Measurements from ENCODE around the gene FAM163A. TPM values are rescaled to one million over a fixed set of nuclear protein-coding genes. Genes with fewer than 3 reads are reported as not detected.
A peak's percentile ranks its signal among the peaks of the same experiment; 100 is the strongest.

The FAM163A gene
- total and polyA plus RNA-seq, 9 of the 15 experiments (the other 6 are each of a cell fraction or from before 2014, with no cell fraction given), result not detected

DNA sequence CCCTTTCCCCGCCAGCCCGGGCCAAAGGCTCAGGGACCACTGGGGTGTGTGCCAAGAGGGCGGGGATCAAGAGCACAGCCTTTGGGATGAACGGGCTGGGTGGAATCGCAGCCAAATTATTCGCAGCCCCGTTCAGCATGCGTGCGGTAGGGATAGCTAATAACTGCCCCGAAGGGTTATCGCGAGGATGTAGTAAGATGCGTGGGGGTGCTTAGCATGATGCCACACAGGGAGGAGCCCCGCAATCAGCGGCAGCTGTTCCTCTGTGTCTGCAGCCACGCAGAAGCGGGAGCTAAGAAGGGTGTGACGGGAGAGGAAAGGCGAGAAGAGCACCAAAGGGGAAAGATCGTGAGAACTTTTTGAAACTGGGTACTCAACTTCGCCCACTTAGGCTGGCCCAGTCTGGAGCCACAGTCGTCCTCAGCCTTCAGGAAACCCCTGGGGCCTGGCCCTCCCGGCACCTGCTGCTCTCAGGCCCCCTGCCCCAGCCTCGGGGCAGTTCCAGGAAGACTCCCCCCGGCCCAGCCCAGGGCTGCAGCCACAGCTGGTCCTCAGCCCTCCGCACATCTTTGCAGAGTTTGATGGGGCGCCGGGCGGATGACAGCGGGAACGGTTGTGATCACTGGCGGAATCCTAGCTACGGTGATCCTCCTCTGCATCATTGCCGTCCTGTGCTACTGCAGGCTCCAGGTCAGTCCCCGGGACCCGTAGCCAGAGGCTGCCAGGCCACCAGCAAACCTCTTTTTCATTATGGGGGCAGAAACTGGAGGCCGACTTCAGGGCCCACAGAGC, 69.6 kb downstream of the FAM163A start (continued):
- TF ChIP-seq, protein P1, sequence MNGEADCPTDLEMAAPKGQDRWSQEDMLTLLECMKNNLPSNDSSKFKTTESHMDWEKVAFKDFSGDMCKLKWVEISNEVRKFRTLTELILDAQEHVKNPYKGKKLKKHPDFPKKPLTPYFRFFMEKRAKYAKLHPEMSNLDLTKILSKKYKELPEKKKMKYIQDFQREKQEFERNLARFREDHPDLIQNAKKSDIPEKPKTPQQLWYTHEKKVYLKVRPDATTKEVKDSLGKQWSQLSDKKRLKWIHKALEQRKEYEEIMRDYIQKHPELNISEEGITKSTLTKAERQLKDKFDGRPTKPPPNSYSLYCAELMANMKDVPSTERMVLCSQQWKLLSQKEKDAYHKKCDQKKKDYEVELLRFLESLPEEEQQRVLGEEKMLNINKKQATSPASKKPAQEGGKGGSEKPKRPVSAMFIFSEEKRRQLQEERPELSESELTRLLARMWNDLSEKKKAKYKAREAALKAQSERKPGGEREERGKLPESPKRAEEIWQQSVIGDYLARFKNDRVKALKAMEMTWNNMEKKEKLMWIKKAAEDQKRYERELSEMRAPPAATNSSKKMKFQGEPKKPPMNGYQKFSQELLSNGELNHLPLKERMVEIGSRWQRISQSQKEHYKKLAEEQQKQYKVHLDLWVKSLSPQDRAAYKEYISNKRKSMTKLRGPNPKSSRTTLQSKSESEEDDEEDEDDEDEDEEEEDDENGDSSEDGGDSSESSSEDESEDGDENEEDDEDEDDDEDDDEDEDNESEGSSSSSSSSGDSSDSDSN (IDR thresholded peaks at IDR 0.05; ENCODE audit: borderline replicate concordance in 1 of 2, low read depth in 2 of 2, low read length in 2 of 2), result no peak
- no peak for TF ChIP-seq ZFPM2 (CRISPR knock-in tag; IDR thresholded peaks at IDR 0.05)
- peak; percentile 92 for TF ChIP-seq CEBPG (CRISPR knock-in tag; IDR thresholded peaks at IDR 0.05)
- peak in 1 of 2 experiments; percentile 81; a peak in 2 of 4 replicates for TF ChIP-seq CEBPG (tag; conservative IDR thresholded peaks at IDR 0.05 in 1 of 2, IDR thresholded peaks at IDR 0.05 in 1 of 2)
- TF ChIP-seq, protein P2, sequence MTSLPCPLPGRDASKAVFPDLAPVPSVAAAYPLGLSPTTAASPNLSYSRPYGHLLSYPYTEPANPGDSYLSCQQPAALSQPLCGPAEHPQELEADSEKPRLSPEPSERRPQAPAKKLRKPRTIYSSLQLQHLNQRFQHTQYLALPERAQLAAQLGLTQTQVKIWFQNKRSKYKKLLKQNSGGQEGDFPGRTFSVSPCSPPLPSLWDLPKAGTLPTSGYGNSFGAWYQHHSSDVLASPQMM (CRISPR knock-in tag; IDR thresholded peaks at IDR 0.05), result no peak
- TF ChIP-seq CAMTA2 (CRISPR knock-in tag; conservative IDR thresholded peaks at IDR 0.05), result no peak
- TF ChIP-seq, protein P3, sequence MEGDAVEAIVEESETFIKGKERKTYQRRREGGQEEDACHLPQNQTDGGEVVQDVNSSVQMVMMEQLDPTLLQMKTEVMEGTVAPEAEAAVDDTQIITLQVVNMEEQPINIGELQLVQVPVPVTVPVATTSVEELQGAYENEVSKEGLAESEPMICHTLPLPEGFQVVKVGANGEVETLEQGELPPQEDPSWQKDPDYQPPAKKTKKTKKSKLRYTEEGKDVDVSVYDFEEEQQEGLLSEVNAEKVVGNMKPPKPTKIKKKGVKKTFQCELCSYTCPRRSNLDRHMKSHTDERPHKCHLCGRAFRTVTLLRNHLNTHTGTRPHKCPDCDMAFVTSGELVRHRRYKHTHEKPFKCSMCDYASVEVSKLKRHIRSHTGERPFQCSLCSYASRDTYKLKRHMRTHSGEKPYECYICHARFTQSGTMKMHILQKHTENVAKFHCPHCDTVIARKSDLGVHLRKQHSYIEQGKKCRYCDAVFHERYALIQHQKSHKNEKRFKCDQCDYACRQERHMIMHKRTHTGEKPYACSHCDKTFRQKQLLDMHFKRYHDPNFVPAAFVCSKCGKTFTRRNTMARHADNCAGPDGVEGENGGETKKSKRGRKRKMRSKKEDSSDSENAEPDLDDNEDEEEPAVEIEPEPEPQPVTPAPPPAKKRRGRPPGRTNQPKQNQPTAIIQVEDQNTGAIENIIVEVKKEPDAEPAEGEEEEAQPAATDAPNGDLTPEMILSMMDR (IDR thresholded peaks at IDR 0.05 in 2 of 3, conservative IDR thresholded peaks at IDR 0.05 in 1 of 3; ENCODE audit: insufficient read depth in 2 of 3, low read depth in 1 of 3, low read length in 3 of 3), result no peak
- TF ChIP-seq, protein P4, sequence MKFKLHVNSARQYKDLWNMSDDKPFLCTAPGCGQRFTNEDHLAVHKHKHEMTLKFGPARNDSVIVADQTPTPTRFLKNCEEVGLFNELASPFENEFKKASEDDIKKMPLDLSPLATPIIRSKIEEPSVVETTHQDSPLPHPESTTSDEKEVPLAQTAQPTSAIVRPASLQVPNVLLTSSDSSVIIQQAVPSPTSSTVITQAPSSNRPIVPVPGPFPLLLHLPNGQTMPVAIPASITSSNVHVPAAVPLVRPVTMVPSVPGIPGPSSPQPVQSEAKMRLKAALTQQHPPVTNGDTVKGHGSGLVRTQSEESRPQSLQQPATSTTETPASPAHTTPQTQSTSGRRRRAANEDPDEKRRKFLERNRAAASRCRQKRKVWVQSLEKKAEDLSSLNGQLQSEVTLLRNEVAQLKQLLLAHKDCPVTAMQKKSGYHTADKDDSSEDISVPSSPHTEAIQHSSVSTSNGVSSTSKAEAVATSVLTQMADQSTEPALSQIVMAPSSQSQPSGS (CRISPR knock-in tag; IDR thresholded peaks at IDR 0.05), result no peak
- TF ChIP-seq ZNF75A (CRISPR knock-in tag; IDR thresholded peaks at IDR 0.05), result no peak
- TF ChIP-seq PML (IDR thresholded peaks at IDR 0.05; ENCODE audit: low read length), result no peak
- TF ChIP-seq TCF3 (CRISPR knock-in tag; IDR thresholded peaks at IDR 0.05), result peak; percentile 17; the same call in 1 of the 2 replicates
- no peak for TF ChIP-seq ZNF175 (CRISPR knock-in tag; IDR thresholded peaks at IDR 0.05; ENCODE audit: low read depth)
- TF ChIP-seq MIER1 (IDR thresholded peaks at IDR 0.05; ENCODE audit: low read depth), result no peak
- TF ChIP-seq IFI16 (CRISPR knock-in tag; IDR thresholded peaks at IDR 0.05), result no peak
- TF ChIP-seq, protein P5, sequence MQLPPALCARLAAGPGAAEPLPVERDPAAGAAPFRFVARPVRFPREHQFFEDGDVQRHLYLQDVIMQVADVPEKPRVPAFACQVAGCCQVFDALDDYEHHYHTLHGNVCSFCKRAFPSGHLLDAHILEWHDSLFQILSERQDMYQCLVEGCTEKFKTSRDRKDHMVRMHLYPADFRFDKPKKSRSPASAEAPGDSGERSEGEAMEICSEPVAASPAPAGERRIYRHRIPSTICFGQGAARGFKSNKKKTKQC (CRISPR knock-in tag; IDR thresholded peaks at IDR 0.05), result no peak
- TF ChIP-seq, protein P6, sequence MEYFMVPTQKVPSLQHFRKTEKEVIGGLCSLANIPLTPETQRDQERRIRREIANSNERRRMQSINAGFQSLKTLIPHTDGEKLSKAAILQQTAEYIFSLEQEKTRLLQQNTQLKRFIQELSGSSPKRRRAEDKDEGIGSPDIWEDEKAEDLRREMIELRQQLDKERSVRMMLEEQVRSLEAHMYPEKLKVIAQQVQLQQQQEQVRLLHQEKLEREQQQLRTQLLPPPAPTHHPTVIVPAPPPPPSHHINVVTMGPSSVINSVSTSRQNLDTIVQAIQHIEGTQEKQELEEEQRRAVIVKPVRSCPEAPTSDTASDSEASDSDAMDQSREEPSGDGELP (CRISPR knock-in tag; IDR thresholded peaks at IDR 0.05; ENCODE audit: borderline replicate concordance), result peak; percentile 77; the same call in 1 of the 2 replicates
- TF ChIP-seq ASH1L (IDR thresholded peaks at IDR 0.05; ENCODE audit: borderline replicate concordance, low read depth, partially characterized antibody), result no peak
- no peak for TF ChIP-seq DACH1 (IDR thresholded peaks at IDR 0.05; ENCODE audit: partially characterized antibody)
- TF ChIP-seq ZNF354B (CRISPR knock-in tag; IDR thresholded peaks at IDR 0.05), result no peak
- TF ChIP-seq ZNF707 (CRISPR knock-in tag; conservative IDR thresholded peaks at IDR 0.05), result no peak
